Neural crest cell (in vitro differentiated cells): ENCODE results near the gene DNAJC9. TPM values are rescaled to one million over a fixed set of nuclear protein-coding genes. Genes with fewer than 3 reads are reported as not detected.

Experiments
- DNase-seq: peaks from one replicate; pipeline ENCODE4 v3.0.0; 2021; ENCODE audit warnings: low read depth, mixed read lengths, low spot score
- H3K27ac Mint-ChIP-seq: one replicate; pipeline ENCODE4 v1.8.0; 2021; ENCODE audit warnings: mild to moderate bottlenecking, mixed read lengths; ENCODE audit not compliant: unreplicated experiment
- H3K27me3 Mint-ChIP-seq: 2 replicates; pipeline ENCODE4 v1.8.0; 2021; ENCODE audit warnings: low read depth, mild to moderate bottlenecking, mixed read lengths
- H3K36me3 Mint-ChIP-seq: 2 replicates; pipeline ENCODE4 v1.8.0; 2021; ENCODE audit warnings: low read depth, mild to moderate bottlenecking, mixed read lengths
- H3K4me1 Mint-ChIP-seq: 2 replicates; pipeline ENCODE4 v1.8.0; 2021; ENCODE audit warnings: mixed read lengths
- H3K4me3 Mint-ChIP-seq: one replicate; pipeline ENCODE4 v1.8.0; 2021; ENCODE audit warnings: mild to moderate bottlenecking, mixed read lengths
- H3K9me3 Mint-ChIP-seq: 2 replicates; pipeline ENCODE4 v1.8.0; 2021; ENCODE audit warnings: mixed read lengths
- CTCF ChIP-seq: fragments of 200-600 bp; sonication (generic); conservative IDR thresholded peaks from 2 replicates; pipeline ENCODE4 v1.5.0; 2021; ENCODE audit warnings: antibody characterized with exemption, mild to moderate bottlenecking
- total RNA-seq: library from RNA; stranded (reverse); gene quantifications from 2 replicates; pipeline ENCODE4 v1.2.1, GENCODE V29; 2021

DNAJC9 gene
- total RNA-seq, 1 donor from 2014 or later = 74.8 TPM

DNA sequence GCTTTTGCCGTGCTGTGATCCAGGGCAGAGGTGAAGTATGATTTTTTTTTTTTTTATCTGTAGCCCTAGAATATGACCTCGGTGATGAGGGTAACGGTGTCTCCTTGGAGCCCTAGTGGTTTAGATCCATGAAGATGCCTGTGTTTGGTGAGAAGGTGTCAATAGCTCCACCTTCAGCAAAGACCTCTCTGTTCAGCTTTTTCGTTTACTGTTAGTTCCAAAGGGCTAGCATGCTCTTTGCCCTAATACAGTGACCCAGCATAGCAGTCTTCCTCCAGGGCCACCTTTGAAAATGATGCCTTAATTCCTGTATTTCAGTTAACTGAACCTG is 6.1 kb upstream of the DNAJC9 start:
- peak; percentile 11 for TF ChIP-seq CTCF
- Mint-ChIP-seq H3K4me3 (peak overlapping the region; percentile 99), H3K36me3 (peaks cover 3% of the 10 kb centered on the region), H3K27ac (peak overlapping the region; percentile 97), H3K27me3 (no peaks in the 10 kb centered on the region), H3K4me1 (peaks cover 38% of the 10 kb centered on the region), H3K9me3 (no peaks in the 10 kb centered on the region)
- no peak for DNase-seq

- no peaks in the 10 kb centered on the region for H3K27me3 Mint-ChIP-seq
These were observed 5.6 kb upstream of the DNAJC9 start, which contains the start of gene MRPS16 for GRCh38 chr10:73252445-73253224. MRPS16 (minus strand) TSS chr10:73252644; CDS start chr10:73252482, 162 bp downstream.

GRCh38 chr10:73251683-73252444 is 4.8 kb upstream of the DNAJC9 start:
- no peaks in the 10 kb centered on the region for H3K27me3 Mint-ChIP-seq
- H3K36me3 Mint-ChIP-seq = peaks cover 3% of the 10 kb centered on the region
- no peak for DNase-seq

More at GRCh38 chr10:73252445-73253224, 5.6 kb upstream of the DNAJC9 start, which contains the start of gene MRPS16:
- no peak for TF ChIP-seq CTCF
- H3K4me3 Mint-ChIP-seq = peak within 1 kb of the TSS; percentile 99
- peaks cover 3% of the 10 kb centered on the region for H3K36me3 Mint-ChIP-seq
- H3K4me1 Mint-ChIP-seq = peaks cover 43% of the 10 kb centered on the region
- peak within 1 kb of the TSS; percentile 97 for H3K27ac Mint-ChIP-seq
- H3K9me3 Mint-ChIP-seq = no peaks in the 10 kb centered on the region
- DNase-seq = peak; percentile 86

GRCh38 chr10:73248259-73248724 is 1.2 kb upstream of the DNAJC9 start:
- Mint-ChIP-seq H3K4me1 (peaks cover 69% of the 10 kb centered on the region), H3K36me3 (peaks cover 14% of the 10 kb centered on the region), H3K27me3 (no peaks in the 10 kb centered on the region), H3K27ac (peak overlapping the region; percentile 31), H3K4me3 (peak overlapping the region; percentile 98), H3K9me3 (no peaks in the 10 kb centered on the region)
- TF ChIP-seq CTCF = no peak
- no peak for DNase-seq

More at GRCh38 chr10:73251683-73252444, 4.8 kb upstream of the DNAJC9 start:
- H3K4me1 Mint-ChIP-seq = peaks cover 49% of the 10 kb centered on the region
- TF ChIP-seq CTCF = no peak
- peak overlapping the region; percentile 99 for H3K4me3 Mint-ChIP-seq
- peak overlapping the region; percentile 97 for H3K27ac Mint-ChIP-seq
- no peaks in the 10 kb centered on the region for H3K9me3 Mint-ChIP-seq

- Mint-ChIP-seq H3K27ac (peak overlapping the region; percentile 31), H3K36me3 (peaks cover 16% of the 10 kb centered on the region)
These were observed 629 bp upstream of the DNAJC9 start for GRCh38 chr10:73247509-73248258.

More at GRCh38 chr10:73247509-73248258, 629 bp upstream of the DNAJC9 start:
- Mint-ChIP-seq H3K9me3 (no peaks in the 10 kb centered on the region), H3K4me1 (peaks cover 63% of the 10 kb centered on the region), H3K27me3 (no peaks in the 10 kb centered on the region), H3K4me3 (peak overlapping the region; percentile 98)
- no peak for TF ChIP-seq CTCF
- DNase-seq = no peak
